GM18511 (cell line): ENCODE results near the gene PRRG3.

Experiments used
- ATAC-seq: cut with Tn5 transposase; IDR thresholded peaks from one replicate; pipeline ENCODE4 v1.9.1; 2021; ENCODE audit warnings: mild to moderate bottlenecking, moderate library complexity; ENCODE audit not compliant: unreplicated experiment

The PRRG3 gene

GRCh38 chrX:151704041-151704663 is 8.9 kb downstream of the PRRG3 start:
- no peak for ATAC-seq

GRCh38 chrX:151708821-151709220 is 13.6 kb downstream of the PRRG3 start:
- ATAC-seq: no peak

- ATAC-seq: no peak
These were observed 15.2 kb downstream of the PRRG3 start for GRCh38 chrX:151710457-151710856.

- no peak for ATAC-seq
These were observed 15.9 kb downstream of the PRRG3 start for GRCh38 chrX:151711154-151711553.

GRCh38 chrX:151711787-151712186 is 16.5 kb downstream of the PRRG3 start:
- no peak for ATAC-seq

- ATAC-seq: no peak
These were observed 17.0 kb downstream of the PRRG3 start for GRCh38 chrX:151712253-151712652.

GRCh38 chrX:151713849-151714248 is 18.6 kb downstream of the PRRG3 start:
- peak; percentile 68 for ATAC-seq

- no peak for ATAC-seq
These were observed 19.1 kb downstream of the PRRG3 start for GRCh38 chrX:151714362-151714761.

GRCh38 chrX:151715752-151716151 is 20.5 kb downstream of the PRRG3 start, which contains the start of gene FATE1:
Gene FATE1 (plus strand): TSS chrX:151716035. CDS start chrX:151716120, 85 bp downstream.
- ATAC-seq: no peak

- ATAC-seq: no peak
These were observed 27.1 kb downstream of the PRRG3 start for GRCh38 chrX:151722241-151722846.

GRCh38 chrX:151723156-151723760 is 28.0 kb downstream of the PRRG3 start:
- ATAC-seq: no peak

- ATAC-seq: no peak
These were observed 29.5 kb downstream of the PRRG3 start for GRCh38 chrX:151724563-151725337.

GRCh38 chrX:151725338-151725614 is 30.0 kb downstream of the PRRG3 start:
- no peak for ATAC-seq

- no peak for ATAC-seq
These were observed 31.5 kb downstream of the PRRG3 start for GRCh38 chrX:151726751-151727150.

- ATAC-seq: no peak
These were observed 32.1 kb downstream of the PRRG3 start for GRCh38 chrX:151727346-151727745.

GRCh38 chrX:151729056-151729725 is 33.9 kb downstream of the PRRG3 start:
- no peak for ATAC-seq

- no peak for ATAC-seq
These were observed 39.2 kb downstream of the PRRG3 start, which contains the start of gene CNGA2 for GRCh38 chrX:151734446-151734845. Gene CNGA2 (plus strand): TSS chrX:151734746. CDS start chrX:151738484, 3,738 bp downstream.

- no peak for ATAC-seq
These were observed 40.0 kb downstream of the PRRG3 start for GRCh38 chrX:151735219-151735618.

- no peak for ATAC-seq
These were observed 41.4 kb downstream of the PRRG3 start for GRCh38 chrX:151736685-151737084.

- no peak for ATAC-seq
These were observed 42.2 kb downstream of the PRRG3 start for GRCh38 chrX:151737494-151737893.

- no peak for ATAC-seq
These were observed 43.5 kb downstream of the PRRG3 start for GRCh38 chrX:151738751-151739150.
